Astrocyte (in vitro differentiated cells and primary cell): ENCODE measurements around the gene PGGHG. TPM values are rescaled to one million over a fixed set of nuclear protein-coding genes. Genes with fewer than 3 reads are reported as not detected.

Experiments used
- DNase-seq: peaks from one replicate; pipeline ENCODE4 v3.0.0-alpha.2; 2010; ENCODE audit warnings: low read depth
- FAIRE-seq: peaks from 2 replicates; lab custom pipeline; 2011; peaks lifted over from hg19 to GRCh38; lab: Jason Lieb, UNC
- H2AFZ ChIP-seq: 2 replicates; pipeline ENCODE4 v1.6.0; 2012; ENCODE audit warnings: low read depth, low read length, inconsistent platforms
- H3K27ac ChIP-seq: 2 replicates; pipeline ENCODE4 v1.5.1; 2011; ENCODE audit warnings: low read depth, low read length, inconsistent platforms
- H3K27me3 ChIP-seq: 2 replicates; pipeline ENCODE4 v1.6.0; 2011; ENCODE audit warnings: low read length, inconsistent platforms; ENCODE audit not compliant: insufficient read depth
- H3K36me3 ChIP-seq: 2 replicates; pipeline ENCODE4 v1.5.1; 2011; ENCODE audit warnings: low read length, inconsistent platforms; ENCODE audit not compliant: insufficient read depth
- H3K4me1 ChIP-seq: 2 replicates; pipeline ENCODE4 v1.5.1; 2011; ENCODE audit warnings: low read length, inconsistent platforms; ENCODE audit not compliant: insufficient read depth
- H3K4me2 ChIP-seq: 2 replicates; pipeline ENCODE4 v1.6.0; 2012; ENCODE audit warnings: low read length, inconsistent platforms
- H3K4me3 ChIP-seq: 2 replicates; pipeline ENCODE4 v1.5.1; 2011; ENCODE audit warnings: low read depth, mild to moderate bottlenecking, low read length, inconsistent platforms; ENCODE audit not compliant: insufficient read depth
- H3K79me2 ChIP-seq: 2 replicates; pipeline ENCODE4 v1.6.0; 2012; ENCODE audit warnings: mild to moderate bottlenecking, low read length, inconsistent platforms; ENCODE audit not compliant: insufficient read depth
- H3K9ac ChIP-seq: 2 replicates; pipeline ENCODE4 v1.6.0; 2012; ENCODE audit warnings: mild to moderate bottlenecking, low read length, inconsistent platforms
- H3K9me3 ChIP-seq: 2 replicates; pipeline ENCODE4 v1.5.1; 2012; ENCODE audit warnings: low read depth, mild to moderate bottlenecking, low read length, inconsistent platforms; ENCODE audit not compliant: insufficient read depth
- H4K20me1 ChIP-seq: 2 replicates; pipeline ENCODE4 v1.6.0; 2012; ENCODE audit warnings: low read length, inconsistent platforms; ENCODE audit not compliant: insufficient read depth
- H3K27ac Mint-ChIP-seq: one replicate; pipeline ENCODE4 v1.8.0; 2021; ENCODE audit warnings: mild to moderate bottlenecking, mixed read lengths; ENCODE audit not compliant: unreplicated experiment
- H3K27me3 Mint-ChIP-seq: one replicate; pipeline ENCODE4 v1.8.0; 2021; ENCODE audit warnings: low read depth, mixed read lengths; ENCODE audit not compliant: unreplicated experiment
- H3K36me3 Mint-ChIP-seq: one replicate; pipeline ENCODE4 v1.8.0; 2021; ENCODE audit warnings: low read depth, mixed read lengths; ENCODE audit not compliant: unreplicated experiment
- H3K4me1 Mint-ChIP-seq: one replicate; pipeline ENCODE4 v1.8.0; 2021; ENCODE audit warnings: low read depth, mixed read lengths; ENCODE audit not compliant: unreplicated experiment
- H3K4me3 Mint-ChIP-seq: one replicate; pipeline ENCODE4 v1.8.0; 2021; ENCODE audit warnings: mild to moderate bottlenecking, moderate library complexity, mixed read lengths; ENCODE audit not compliant: unreplicated experiment
- H3K9me3 Mint-ChIP-seq: one replicate; pipeline ENCODE4 v1.8.0; 2021; ENCODE audit warnings: mild to moderate bottlenecking, mixed read lengths; ENCODE audit not compliant: unreplicated experiment
- EZH2 ChIP-seq: IDR thresholded peaks from 2 replicates; pipeline ENCODE4 v1.6.1; 2012; ENCODE audit warnings: mild to moderate bottlenecking, low read length, inconsistent platforms; ENCODE audit not compliant: insufficient read depth
- total RNA-seq: library from RNA; stranded (reverse); gene quantifications from 2 replicates; pipeline ENCODE4 v1.2.1, GENCODE V29; 2021
- TF ChIP-seq, protein P1 (sequence below): IDR thresholded peaks from 2 replicates; pipeline ENCODE4 v1.5.1; 2011; ENCODE audit warnings: low read depth, mild to moderate bottlenecking, inconsistent platforms, low read length, moderate library complexity; ENCODE audit not compliant: insufficient read depth

The PGGHG gene
- total RNA-seq, 1 donor from 2014 or later, result 25.1 TPM

DNA sequence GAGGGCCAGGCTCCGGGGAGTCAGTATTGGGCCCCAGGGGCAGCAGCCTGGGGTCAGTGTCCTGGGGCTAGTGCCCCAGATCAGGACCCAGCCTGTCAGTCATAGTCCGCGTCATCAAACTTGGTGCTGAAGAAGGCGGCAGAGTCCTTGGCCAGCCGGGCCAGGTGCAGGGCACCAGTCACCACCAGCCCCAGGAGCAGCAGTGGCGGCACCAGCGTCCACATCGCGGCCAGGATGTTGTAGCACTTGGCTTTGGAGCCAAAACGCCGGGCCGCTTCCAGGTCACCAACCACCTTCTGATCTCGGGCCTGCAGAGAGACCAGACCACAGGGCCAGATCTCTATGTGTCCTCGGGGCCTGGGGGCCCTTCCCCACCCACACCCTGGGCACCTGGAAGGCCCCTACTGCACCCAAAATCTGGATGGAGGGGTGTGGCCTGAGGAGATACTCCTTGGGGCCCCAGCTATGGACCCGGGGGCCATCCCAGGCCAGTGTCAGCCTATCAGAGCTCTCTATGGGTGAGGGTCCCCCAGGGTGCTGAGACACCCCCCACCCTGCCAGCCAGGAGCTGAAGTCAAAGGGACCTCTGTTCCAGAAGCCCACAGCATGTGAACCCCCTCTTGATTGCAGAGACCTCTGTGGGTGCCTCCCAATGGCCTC is 9.6 kb downstream of the PGGHG start:
- Histone ChIP-seq H3K27me3 (no peaks in the 10 kb centered on the region), H3K79me2 (no peaks in the 10 kb centered on the region), H2AFZ (no peak overlapping the region), H3K4me3 (no peak overlapping the region), H3K27ac (no peak overlapping the region), H3K36me3 (no peaks in the 10 kb centered on the region), H4K20me1 (no peaks in the 10 kb centered on the region), H3K4me2 (no peak overlapping the region), H3K9me3 (no peaks in the 10 kb centered on the region), H3K9ac (no peak overlapping the region), H3K4me1 (no peaks in the 10 kb centered on the region)
- TF ChIP-seq, protein P1, sequence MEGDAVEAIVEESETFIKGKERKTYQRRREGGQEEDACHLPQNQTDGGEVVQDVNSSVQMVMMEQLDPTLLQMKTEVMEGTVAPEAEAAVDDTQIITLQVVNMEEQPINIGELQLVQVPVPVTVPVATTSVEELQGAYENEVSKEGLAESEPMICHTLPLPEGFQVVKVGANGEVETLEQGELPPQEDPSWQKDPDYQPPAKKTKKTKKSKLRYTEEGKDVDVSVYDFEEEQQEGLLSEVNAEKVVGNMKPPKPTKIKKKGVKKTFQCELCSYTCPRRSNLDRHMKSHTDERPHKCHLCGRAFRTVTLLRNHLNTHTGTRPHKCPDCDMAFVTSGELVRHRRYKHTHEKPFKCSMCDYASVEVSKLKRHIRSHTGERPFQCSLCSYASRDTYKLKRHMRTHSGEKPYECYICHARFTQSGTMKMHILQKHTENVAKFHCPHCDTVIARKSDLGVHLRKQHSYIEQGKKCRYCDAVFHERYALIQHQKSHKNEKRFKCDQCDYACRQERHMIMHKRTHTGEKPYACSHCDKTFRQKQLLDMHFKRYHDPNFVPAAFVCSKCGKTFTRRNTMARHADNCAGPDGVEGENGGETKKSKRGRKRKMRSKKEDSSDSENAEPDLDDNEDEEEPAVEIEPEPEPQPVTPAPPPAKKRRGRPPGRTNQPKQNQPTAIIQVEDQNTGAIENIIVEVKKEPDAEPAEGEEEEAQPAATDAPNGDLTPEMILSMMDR, result no peak
- no peak for TF ChIP-seq EZH2
- H3K4me1 Mint-ChIP-seq, result peaks cover 3% of the 10 kb centered on the region
- no peak overlapping the region for H3K27ac Mint-ChIP-seq
- H3K4me3 Mint-ChIP-seq, result no peak overlapping the region
- DNase-seq, result no peak
- peaks cover 11% of the 10 kb centered on the region for H3K27me3 Mint-ChIP-seq
- no peak for FAIRE-seq
- peaks cover 2% of the 10 kb centered on the region for H3K9me3 Mint-ChIP-seq
- H3K36me3 Mint-ChIP-seq, result peaks cover 3% of the 10 kb centered on the region

DNA sequence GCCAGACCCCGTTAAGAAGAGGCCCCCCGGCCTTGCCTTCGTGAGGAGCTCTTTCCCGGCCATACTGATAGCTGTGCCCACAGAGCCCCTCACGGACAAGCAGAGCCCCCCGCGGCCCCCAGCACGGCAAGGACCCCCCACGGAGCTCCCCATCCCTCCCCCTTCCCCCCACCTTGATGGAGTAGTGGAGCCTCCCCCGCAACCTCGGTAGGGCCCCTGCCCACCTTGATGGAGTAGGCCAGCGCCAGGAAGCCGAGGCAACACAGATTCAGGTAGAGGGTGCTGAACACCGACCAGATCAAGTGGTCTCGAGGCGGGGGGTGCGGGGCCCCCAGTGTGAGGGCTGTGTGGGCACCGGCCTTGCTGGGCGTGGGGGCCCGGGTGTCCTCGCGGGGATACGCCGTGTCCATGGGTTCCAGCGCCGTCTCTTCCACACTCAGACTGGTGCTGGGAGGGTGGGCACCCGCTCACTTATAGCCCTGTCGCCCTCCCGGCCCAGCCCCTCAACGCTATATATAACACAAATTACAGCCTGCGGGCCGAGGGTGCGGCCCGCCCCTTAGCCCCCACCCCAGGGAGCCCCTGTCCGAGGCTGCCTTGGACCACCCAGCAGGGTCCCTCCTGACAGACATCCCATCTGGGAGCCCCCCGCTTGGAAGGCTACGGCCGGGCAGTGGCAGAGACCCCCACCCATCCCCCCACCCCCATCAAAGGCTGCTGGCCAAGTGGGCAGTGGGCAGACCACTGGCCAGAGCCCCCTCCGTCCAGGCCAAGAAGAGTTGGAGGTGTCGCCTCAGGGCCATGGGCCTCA is 10.4 kb downstream of the PGGHG start, which contains the start of gene IFITM5:
IFITM5 (minus strand) TSS at position 446 of the 811 bp plus-strand sequence; CDS start at position 410, 36 bp downstream.
- peaks cover 2% of the 10 kb centered on the region for H3K9me3 Mint-ChIP-seq

More for the DNA sequence above, 10.4 kb downstream of the PGGHG start, which contains the start of gene IFITM5:
- Histone ChIP-seq H3K79me2 (no peaks in the 10 kb centered on the region), H2AFZ (no peak within 1 kb of the TSS), H3K4me2 (no peak within 1 kb of the TSS), H3K27ac (no peak within 1 kb of the TSS), H3K36me3 (no peaks in the 10 kb centered on the region), H3K9ac (no peak within 1 kb of the TSS), H3K27me3 (no peaks in the 10 kb centered on the region), H3K4me1 (no peaks in the 10 kb centered on the region), H4K20me1 (no peaks in the 10 kb centered on the region), H3K9me3 (no peaks in the 10 kb centered on the region), H3K4me3 (no peak within 1 kb of the TSS)
- no peak for TF ChIP-seq EZH2
- TF ChIP-seq, protein P1, result no peak
- Mint-ChIP-seq H3K27ac (no peak within 1 kb of the TSS), H3K4me3 (no peak within 1 kb of the TSS), H3K27me3 (peaks cover 11% of the 10 kb centered on the region), H3K4me1 (peaks cover 3% of the 10 kb centered on the region), H3K36me3 (peaks cover 3% of the 10 kb centered on the region)
- DNase-seq, result no peak
- no peak for FAIRE-seq
